Measurements from ENCODE around the gene CYSLTR1. TPM values are rescaled to one million over a fixed set of nuclear protein-coding genes. Genes with fewer than 3 reads are reported as not detected.

Gene CYSLTR1
- total and polyA plus RNA-seq, 4 donors = 0.36 to 3.2 (median 0.52) TPM

GRCh38 chrX:78329486-78329885 is 2.1 kb upstream of the CYSLTR1 start:
- 70% methylated on average over 4 of the region's 4 CpGs for WGBS
- Histone ChIP-seq H3K4me3 (ENCODE audit: low read depth in 1 of 3, low read length in 3 of 3) (no peak overlapping the region), H3K9ac (ENCODE audit: low read depth in 1 of 2, low read length in 2 of 2) (no peak overlapping the region), H3K4me1 (ENCODE audit: control insufficient read depth in 4 of 4, insufficient read depth in 4 of 4, low read length in 3 of 4) (no peaks in the 10 kb centered on the region), H3K9me3 (ENCODE audit: control insufficient read depth in 4 of 4, low read length in 3 of 4) (no peaks in the 10 kb centered on the region), H3K27ac (ENCODE audit: low read depth in 1 of 2, low read length in 2 of 2) (no peak overlapping the region), H3K36me3 (ENCODE audit: control insufficient read depth in 4 of 4, insufficient read depth in 3 of 4, low read depth in 1 of 4, low read length in 3 of 4) (no peaks in the 10 kb centered on the region), H3K27me3 (ENCODE audit: control insufficient read depth in 4 of 4, insufficient read depth in 4 of 4, low read length in 3 of 4) (no peaks in the 10 kb centered on the region)
- TF ChIP-seq HNF4G (IDR thresholded peaks at IDR 0.05) (no peak), FOXA1 (IDR thresholded peaks at IDR 0.05) (no peak), JUND (IDR thresholded peaks at IDR 0.05) (no peak), SP1 (IDR thresholded peaks at IDR 0.05) (no peak), ATF3 (IDR thresholded peaks at IDR 0.05) (no peak)
- no peak for DNase-seq (ENCODE audit: low spot score)

GRCh38 chrX:78326401-78326800 is 1.0 kb downstream of the CYSLTR1 start:
- Histone ChIP-seq H3K27me3 (ENCODE audit: control insufficient read depth in 4 of 4, insufficient read depth in 4 of 4, low read length in 3 of 4) (no peaks in the 10 kb centered on the region), H3K4me1 (ENCODE audit: control insufficient read depth in 4 of 4, insufficient read depth in 4 of 4, low read length in 3 of 4) (no peaks in the 10 kb centered on the region), H3K4me3 (ENCODE audit: low read depth in 1 of 3, low read length in 3 of 3) (no peak overlapping the region), H3K27ac (ENCODE audit: low read depth in 1 of 2, low read length in 2 of 2) (no peak overlapping the region), H3K9ac (ENCODE audit: low read depth in 1 of 2, low read length in 2 of 2) (peak overlapping the region in 1 of 2 donors; percentile 39), H3K9me3 (ENCODE audit: control insufficient read depth in 4 of 4, low read length in 3 of 4) (no peaks in the 10 kb centered on the region), H3K36me3 (ENCODE audit: control insufficient read depth in 4 of 4, insufficient read depth in 3 of 4, low read depth in 1 of 4, low read length in 3 of 4) (no peaks in the 10 kb centered on the region)
- 71% methylated on average over 2 of the region's 2 CpGs for WGBS
- TF ChIP-seq YY1 (IDR thresholded peaks at IDR 0.05) (no peak), FOXA2 (IDR thresholded peaks at IDR 0.05) (no peak), TAF1 (conservative IDR thresholded peaks at IDR 0.05) (no peak), RAD21 (IDR thresholded peaks at IDR 0.05) (no peak), FOXA1 (IDR thresholded peaks at IDR 0.05) (no peak), JUND (IDR thresholded peaks at IDR 0.05) (no peak), REST (IDR thresholded peaks at IDR 0.05) (no peak), ZBTB33 (IDR thresholded peaks at IDR 0.05) (no peak), ATF3 (IDR thresholded peaks at IDR 0.05) (no peak), HNF4G (IDR thresholded peaks at IDR 0.05) (no peak), NR2F2 (IDR thresholded peaks at IDR 0.05) (no peak), CTCF (IDR thresholded peaks at IDR 0.05; ENCODE audit: low read depth, low read length, missing input control) (no peak), SP1 (IDR thresholded peaks at IDR 0.05) (no peak), EGR1 (IDR thresholded peaks at IDR 0.05; ENCODE audit: low read depth in 2 of 2) (no peak), RXRA (IDR thresholded peaks at IDR 0.05) (no peak), MAX (IDR thresholded peaks at IDR 0.05) (no peak)
- DNase-seq (ENCODE audit: low spot score) = no peak
